Esophagus (tissue), 2 donors: Measurements from ENCODE around the gene NPTX2. TPM values are rescaled to one million over a fixed set of nuclear protein-coding genes. Genes with fewer than 3 reads are reported as not detected.

Experiments used
- H3K27ac ChIP-seq, 2 donors: one replicate each; pipeline ENCODE4 v1.5.1; 2013; ENCODE audit warnings: low read depth in 2 of 2, mild to moderate bottlenecking in 2 of 2, inconsistent platforms in 1 of 2, low read length in 1 of 2, moderate library complexity in 1 of 2
- H3K27me3 ChIP-seq, 2 donors: one replicate each; pipeline ENCODE4 v1.6.1; 2013; ENCODE audit warnings: low read length in 2 of 2, control low read depth in 1 of 2, mild to moderate bottlenecking in 1 of 2; ENCODE audit not compliant: insufficient read depth in 2 of 2, control insufficient read depth in 1 of 2
- H3K36me3 ChIP-seq, 2 donors: one replicate each; pipeline ENCODE4 v1.6.1; 2013; ENCODE audit warnings: low read length in 1 of 2; ENCODE audit not compliant: control insufficient read depth in 2 of 2, insufficient read depth in 2 of 2
- H3K4me1 ChIP-seq, 2 donors: one replicate each; pipeline ENCODE4 v1.6.1; 2013; ENCODE audit warnings: low read length in 1 of 2; ENCODE audit not compliant: control insufficient read depth in 2 of 2, insufficient read depth in 2 of 2
- H3K4me3 ChIP-seq, 2 donors: one replicate each; pipeline ENCODE4 v1.5.1; 2013; ENCODE audit warnings: low read length in 2 of 2, mild to moderate bottlenecking in 2 of 2, low read depth in 1 of 2, moderate library complexity in 1 of 2
- H3K9me3 ChIP-seq, 2 donors: one replicate each; pipeline ENCODE4 v1.6.1; 2013; ENCODE audit warnings: mild to moderate bottlenecking in 2 of 2, low read depth in 1 of 2, low read length in 1 of 2, moderate library complexity in 1 of 2; ENCODE audit not compliant: control insufficient read depth in 2 of 2, insufficient read depth in 1 of 2
- WGBS, 2 donors: extraction: QIAGEN DNeasy Blood & Tissue Kit; methylation state at CpG; one replicate each; pipeline ENCODE4 v1.1.7; 2013; 5-methylcytosine and 5-hydroxymethylcytosine counted together
- polyA plus RNA-seq, 2 donors: library from polyadenylated mRNA; stranded (reverse); fragments of 200-250 nt; gene quantifications; one replicate each; pipeline ENCODE4 v1.2.3, GENCODE V29; 2013
- donor health status: healthy with polysubstance abuse.
- donor health status: Bipolar disorder and iron deficiency.

NPTX2 gene
- polyA plus RNA-seq, 2 donors, result 0.55 to 1.6 TPM

- H3K4me1 ChIP-seq, result no peaks in the 10 kb centered on the region
Observed at GRCh38 chr7:98646465-98646864, 29.4 kb downstream of the NPTX2 start.

GRCh38 chr7:98647326-98647725 is 30.2 kb downstream of the NPTX2 start:
- Histone ChIP-seq H3K4me1 (no peaks in the 10 kb centered on the region), H3K4me3 (no peak overlapping the region), H3K36me3 (no peaks in the 10 kb centered on the region), H3K9me3 (no peaks in the 10 kb centered on the region), H3K27me3 (peaks cover 0 to 3% of the 10 kb centered on the region in 2 donors), H3K27ac (no peak overlapping the region)
- 72 to 75% methylated on average over 4 of the region's 4 CpGs for WGBS, 2 donors

More at GRCh38 chr7:98646465-98646864, 29.4 kb downstream of the NPTX2 start:
- Histone ChIP-seq H3K36me3 (no peaks in the 10 kb centered on the region), H3K9me3 (no peaks in the 10 kb centered on the region), H3K27ac (no peak overlapping the region), H3K27me3 (peaks cover 0 to 3% of the 10 kb centered on the region in 2 donors), H3K4me3 (no peak overlapping the region)
- WGBS, 2 donors, result 73 to 76% methylated on average over 2 of the region's 2 CpGs

- WGBS, 2 donors, result 71 to 72% methylated on average over 6 of the region's 6 CpGs
- no peak overlapping the region for H3K4me3 ChIP-seq
- no peaks in the 10 kb centered on the region for H3K36me3 ChIP-seq
- H3K27me3 ChIP-seq, result peaks cover 0 to 3% of the 10 kb centered on the region in 2 donors
- peaks cover 0 to 4% of the 10 kb centered on the region in 2 donors for H3K9me3 ChIP-seq
- H3K27ac ChIP-seq, result no peak overlapping the region
- H3K4me1 ChIP-seq, result no peaks in the 10 kb centered on the region
Observed at GRCh38 chr7:98651760-98652159, 34.7 kb downstream of the NPTX2 start.

- H3K27ac ChIP-seq, result no peak overlapping the region
- no peaks in the 10 kb centered on the region for H3K36me3 ChIP-seq
- H3K9me3 ChIP-seq, result peaks cover 0 to 4% of the 10 kb centered on the region in 2 donors
- no peak overlapping the region for H3K4me3 ChIP-seq
- H3K4me1 ChIP-seq, result no peaks in the 10 kb centered on the region
- peaks cover 0 to 3% of the 10 kb centered on the region in 2 donors for H3K27me3 ChIP-seq
- 78 to 79% methylated on average over 6 of the region's 6 CpGs for WGBS, 2 donors
Observed at GRCh38 chr7:98653601-98654310, 36.7 kb downstream of the NPTX2 start.

GRCh38 chr7:98654524-98655272 is 37.6 kb downstream of the NPTX2 start:
- Histone ChIP-seq H3K4me1 (no peaks in the 10 kb centered on the region), H3K9me3 (peaks cover 0 to 4% of the 10 kb centered on the region in 2 donors), H3K4me3 (no peak overlapping the region), H3K27me3 (peaks cover 0 to 3% of the 10 kb centered on the region in 2 donors), H3K36me3 (no peaks in the 10 kb centered on the region), H3K27ac (no peak overlapping the region)
- 66 to 72% methylated on average over 3 of the region's 3 CpGs for WGBS, 2 donors

GRCh38 chr7:98655611-98656010 is 38.5 kb downstream of the NPTX2 start:
- H3K4me3 ChIP-seq, result no peak overlapping the region
- 81 to 90% methylated on average over 5 of the region's 5 CpGs for WGBS, 2 donors
- no peaks in the 10 kb centered on the region for H3K36me3 ChIP-seq
- H3K27me3 ChIP-seq, result peaks cover 0 to under 1% of the 10 kb centered on the region in 2 donors
- peaks cover 0 to 4% of the 10 kb centered on the region in 2 donors for H3K9me3 ChIP-seq
- no peaks in the 10 kb centered on the region for H3K4me1 ChIP-seq
- H3K27ac ChIP-seq, result no peak overlapping the region

- peaks cover under 1 to 8% of the 10 kb centered on the region in 2 donors for H3K9me3 ChIP-seq
- H3K27me3 ChIP-seq, result no peaks in the 10 kb centered on the region
- no peak overlapping the region for H3K27ac ChIP-seq
- H3K4me3 ChIP-seq, result no peak overlapping the region
- no peaks in the 10 kb centered on the region for H3K4me1 ChIP-seq
- WGBS, 2 donors, result 92 to 93% methylated on average over 7 of the region's 7 CpGs
- no peaks in the 10 kb centered on the region for H3K36me3 ChIP-seq
Observed at GRCh38 chr7:98656899-98657298, 39.8 kb downstream of the NPTX2 start.

GRCh38 chr7:98657736-98658135 is 40.7 kb downstream of the NPTX2 start:
- no peak overlapping the region for H3K27ac ChIP-seq
- H3K36me3 ChIP-seq, result no peaks in the 10 kb centered on the region
- no peaks in the 10 kb centered on the region for H3K4me1 ChIP-seq
- no peaks in the 10 kb centered on the region for H3K27me3 ChIP-seq
- H3K4me3 ChIP-seq, result no peak overlapping the region
- WGBS, 2 donors, result 77 to 79% methylated on average over 17 of the region's 17 CpGs
- peaks cover 5 to 7% of the 10 kb centered on the region in 2 donors for H3K9me3 ChIP-seq

GRCh38 chr7:98659756-98660155 is 42.7 kb downstream of the NPTX2 start:
- no peaks in the 10 kb centered on the region for H3K36me3 ChIP-seq
- H3K4me3 ChIP-seq, result no peak overlapping the region
- WGBS, 2 donors, result 51 to 58% methylated on average over 3 of the region's 3 CpGs
- H3K27me3 ChIP-seq, result no peaks in the 10 kb centered on the region
- H3K27ac ChIP-seq, result no peak overlapping the region
- H3K4me1 ChIP-seq, result no peaks in the 10 kb centered on the region
- H3K9me3 ChIP-seq, result peaks cover 5 to 16% of the 10 kb centered on the region in 2 donors
